ENCODE measurements around the gene SRGAP2C.
"Not testable (repeated sequence)": the region's sequence is repeated elsewhere in the genome, so short reads cannot be mapped to it uniquely, and the experiment has no call there.

Gene SRGAP2C

DNA sequence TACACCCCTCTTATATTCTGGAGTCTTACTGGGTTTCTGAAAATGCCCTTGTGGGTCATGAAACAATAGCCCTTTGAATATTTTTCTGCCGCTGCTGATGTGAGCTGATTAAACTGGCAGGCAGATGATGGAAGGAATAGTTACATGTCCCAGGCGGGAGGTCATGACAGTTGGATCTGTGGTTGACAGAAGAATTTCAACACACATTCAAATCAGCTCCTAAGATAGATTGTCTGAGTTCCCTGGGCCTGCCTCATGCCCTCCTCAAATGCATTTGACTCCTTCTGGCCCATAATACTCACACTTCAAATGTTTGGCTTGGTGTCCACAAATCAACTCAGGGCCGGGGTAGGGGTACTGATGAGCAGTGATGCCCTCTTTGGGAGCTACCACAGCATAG lies 161.9 kb downstream of the SRGAP2C start:
- FAIRE-seq: not testable (repeated sequence)

DNA sequence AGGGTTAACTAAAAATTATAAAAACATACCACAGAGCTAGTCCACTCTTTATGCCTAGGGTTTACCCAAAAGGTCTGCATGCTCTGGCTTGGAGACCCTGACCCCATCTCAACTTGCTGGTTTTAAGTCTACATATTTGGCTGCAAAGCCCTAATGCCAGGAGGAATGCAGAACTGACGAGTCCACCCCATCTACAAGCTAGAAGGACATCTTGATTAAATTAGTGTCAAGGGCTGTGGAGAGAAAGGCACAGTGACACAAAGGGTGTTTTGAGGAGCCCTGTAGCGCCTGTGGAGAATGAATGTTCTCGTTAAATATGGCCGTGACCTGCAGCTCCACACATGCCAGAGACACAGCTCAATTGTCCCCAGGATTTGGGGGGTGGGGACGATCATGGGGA lies 162.7 kb downstream of the SRGAP2C start:
- not testable (repeated sequence) for FAIRE-seq

DNA sequence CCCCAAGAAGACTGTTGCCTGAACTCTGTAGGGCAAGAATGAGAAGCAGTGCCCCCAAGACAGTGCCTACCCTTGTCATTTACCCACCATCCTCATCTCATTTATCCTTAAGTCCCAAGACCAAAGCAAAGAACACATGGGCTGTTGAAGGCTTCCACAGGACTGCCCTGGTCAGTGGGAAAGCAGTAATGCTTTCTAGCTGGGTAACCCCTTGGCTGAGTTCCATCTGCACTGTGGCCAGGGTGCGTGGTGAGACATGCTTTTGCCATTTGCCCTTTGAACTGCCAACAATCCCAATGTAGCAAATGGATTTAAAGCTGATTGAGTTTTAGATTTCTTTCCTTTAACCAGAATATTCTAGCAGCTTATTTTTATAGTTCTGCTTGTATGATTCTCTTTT lies 163.3 kb downstream of the SRGAP2C start:
- not testable (repeated sequence) for FAIRE-seq

DNA sequence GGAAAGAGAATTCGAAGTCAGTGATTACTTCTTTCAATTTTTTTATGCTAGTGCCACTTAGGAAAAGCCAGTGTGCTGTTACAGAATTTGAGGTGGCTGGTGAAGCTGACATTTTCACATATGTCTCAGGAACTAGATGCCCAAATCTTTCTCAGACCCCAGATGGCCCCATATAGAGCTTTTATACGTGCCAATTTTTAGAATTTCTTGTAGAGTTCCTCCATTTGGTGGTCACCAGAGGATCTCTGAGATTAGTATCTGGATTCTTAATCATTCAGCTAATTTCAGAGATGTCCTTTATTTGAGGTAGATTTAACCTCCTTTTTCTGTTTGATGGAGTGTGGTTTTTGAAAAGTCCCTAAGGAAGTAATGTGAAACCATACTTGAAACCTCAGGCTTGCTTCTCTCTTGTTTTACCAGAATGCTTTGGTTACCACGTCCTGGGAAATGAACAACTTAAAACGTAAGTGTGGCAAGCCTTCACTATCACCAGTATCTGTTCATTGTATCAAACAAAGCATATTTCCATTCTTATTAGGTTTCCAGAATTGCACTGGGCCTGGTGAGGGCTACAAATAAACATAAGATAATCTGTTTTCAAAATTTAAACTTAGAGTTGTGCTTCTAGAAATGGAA lies 164.7 kb downstream of the SRGAP2C start:
- not testable (repeated sequence) for FAIRE-seq

DNA sequence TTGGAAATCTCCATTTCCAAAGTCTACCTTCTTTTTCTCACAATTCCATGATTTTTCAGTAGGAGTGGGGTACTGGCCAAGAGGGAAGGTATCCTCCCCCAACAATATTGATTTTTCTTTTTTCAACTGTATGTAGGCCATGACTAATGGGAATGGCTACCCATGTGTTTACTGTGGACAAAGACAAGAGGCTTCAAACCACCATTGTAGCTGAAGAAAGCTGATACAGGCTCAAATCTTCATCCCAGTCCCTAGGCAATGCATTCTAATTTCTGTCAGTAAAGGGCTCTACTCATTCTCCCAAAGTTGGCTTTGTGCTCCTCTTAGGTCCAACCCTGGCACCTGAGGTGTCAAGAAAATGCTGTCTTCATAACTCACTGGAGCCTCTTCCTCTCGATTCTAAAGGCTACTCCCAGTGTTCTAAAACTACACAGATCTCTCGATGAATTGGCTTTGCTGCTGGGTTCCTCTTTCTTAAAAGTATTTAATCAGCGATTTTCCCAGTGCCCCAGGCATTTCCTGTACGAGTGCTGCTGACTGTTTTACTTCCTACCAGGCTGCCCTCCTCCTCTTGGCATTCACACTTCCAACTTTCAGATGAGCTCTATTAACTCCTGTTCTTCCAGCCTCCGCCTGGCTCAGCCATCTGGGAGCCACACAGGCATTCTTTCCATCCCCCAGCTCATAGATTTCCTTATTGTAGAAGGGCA lies 171.1 kb downstream of the SRGAP2C start:
- FAIRE-seq: not testable (repeated sequence)

DNA sequence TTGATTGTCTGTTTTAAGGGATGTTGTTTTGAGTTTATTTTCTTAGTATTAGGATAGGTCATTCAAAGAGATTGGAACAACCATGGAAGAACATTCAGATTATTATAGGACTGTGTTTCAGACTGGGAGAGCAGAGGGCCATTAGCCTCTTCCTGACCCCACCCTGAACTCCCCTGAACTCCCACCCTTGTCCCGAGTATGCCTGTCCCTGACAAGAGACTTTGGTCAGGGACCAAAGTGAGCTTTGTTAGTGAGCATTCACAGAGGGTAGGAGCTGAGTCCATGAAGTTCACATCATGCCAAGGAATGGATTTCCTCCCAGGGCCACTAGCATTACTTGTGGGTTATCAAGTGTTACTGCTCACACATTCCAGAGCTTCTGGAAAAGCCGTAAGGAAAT lies 172.0 kb downstream of the SRGAP2C start:
- not testable (repeated sequence) for FAIRE-seq

DNA sequence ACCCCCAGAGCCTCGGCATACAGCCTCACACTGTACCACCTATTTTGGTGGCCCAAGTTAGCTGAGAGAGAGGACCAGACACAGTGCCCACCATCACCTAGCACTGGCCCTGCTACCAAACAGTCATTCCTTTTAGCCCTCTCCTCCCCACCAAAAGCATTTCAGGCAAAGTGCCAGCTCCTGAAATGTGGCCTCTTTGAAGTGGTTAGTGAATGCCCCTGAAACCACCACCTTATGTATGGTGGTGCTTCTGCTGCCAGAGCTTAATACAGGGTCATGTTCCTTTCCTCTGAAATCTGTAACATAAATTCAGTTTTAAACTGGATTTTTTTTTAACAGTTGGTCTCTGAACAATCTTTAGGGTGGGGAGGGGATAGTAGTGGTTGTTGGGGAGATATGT lies 175.8 kb downstream of the SRGAP2C start:
- FAIRE-seq: not testable (repeated sequence)

DNA sequence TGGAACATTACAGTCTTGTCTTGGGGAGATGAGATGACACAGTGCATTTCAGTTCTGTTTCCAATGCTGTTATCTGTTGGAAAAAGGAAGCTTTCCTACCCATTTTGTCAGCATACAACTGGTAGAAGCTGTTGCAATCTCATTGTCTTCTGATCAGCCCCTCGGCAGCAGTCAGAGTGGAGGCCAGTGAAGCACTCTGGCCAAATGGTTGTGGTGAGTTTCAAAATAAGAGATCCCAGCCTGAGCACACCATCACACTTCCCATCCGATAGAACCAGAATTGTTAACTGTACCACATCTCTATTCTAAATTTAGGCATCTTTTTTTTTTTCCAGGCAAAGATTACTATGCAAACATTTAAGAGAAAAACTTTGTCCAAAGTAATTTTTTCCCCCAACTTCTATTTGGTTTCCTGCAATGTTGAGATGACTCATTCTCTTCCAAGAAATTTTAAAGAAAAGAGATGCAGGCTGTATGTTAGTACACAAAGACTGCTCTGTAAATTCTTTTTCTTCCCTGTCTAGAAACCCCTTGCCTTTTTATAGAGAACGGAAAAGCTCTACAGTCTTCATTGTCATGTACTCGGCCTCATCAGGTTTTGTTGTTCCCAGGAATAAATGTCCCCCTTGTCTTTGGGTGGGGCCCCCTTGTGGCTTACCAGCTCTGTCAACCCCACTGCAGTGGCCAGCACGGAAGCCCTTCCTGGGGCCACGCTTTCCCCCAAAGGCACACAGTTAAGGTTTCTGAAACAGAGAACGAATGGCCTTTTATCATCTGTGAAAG lies 176.9 kb downstream of the SRGAP2C start:
- FAIRE-seq: not testable (repeated sequence)

DNA sequence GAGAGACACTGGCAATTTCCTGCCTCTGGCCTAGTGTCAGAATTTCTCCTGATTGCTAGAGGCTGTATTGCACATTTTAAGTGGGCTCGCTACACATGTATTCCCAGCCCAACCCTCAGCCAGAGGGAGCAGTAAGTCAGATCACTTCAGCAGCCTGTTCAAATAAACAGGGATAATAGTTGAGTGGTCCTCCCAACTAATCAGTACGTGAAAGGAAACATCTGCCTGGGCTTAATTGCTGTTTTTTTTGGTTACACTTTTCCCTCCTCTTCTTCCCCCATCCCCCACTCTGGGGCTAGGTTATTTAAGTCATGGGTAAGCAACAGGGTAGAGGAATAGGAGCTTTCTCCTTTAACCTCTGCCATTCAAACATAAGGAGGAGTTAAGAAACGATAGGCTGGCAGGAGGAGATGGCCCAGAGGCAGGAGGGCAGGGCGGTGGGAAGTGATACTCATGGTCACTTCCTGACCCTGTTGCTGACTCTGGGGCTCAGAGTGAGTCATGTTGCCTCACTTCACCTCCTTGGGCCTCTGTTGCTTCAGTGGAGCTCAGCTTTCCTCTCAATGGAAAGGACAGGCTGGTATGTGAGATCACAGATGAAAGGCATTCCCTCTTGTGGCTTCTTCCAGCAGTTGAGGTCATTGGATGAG lies 177.6 kb downstream of the SRGAP2C start:
- FAIRE-seq: not testable (repeated sequence)

DNA sequence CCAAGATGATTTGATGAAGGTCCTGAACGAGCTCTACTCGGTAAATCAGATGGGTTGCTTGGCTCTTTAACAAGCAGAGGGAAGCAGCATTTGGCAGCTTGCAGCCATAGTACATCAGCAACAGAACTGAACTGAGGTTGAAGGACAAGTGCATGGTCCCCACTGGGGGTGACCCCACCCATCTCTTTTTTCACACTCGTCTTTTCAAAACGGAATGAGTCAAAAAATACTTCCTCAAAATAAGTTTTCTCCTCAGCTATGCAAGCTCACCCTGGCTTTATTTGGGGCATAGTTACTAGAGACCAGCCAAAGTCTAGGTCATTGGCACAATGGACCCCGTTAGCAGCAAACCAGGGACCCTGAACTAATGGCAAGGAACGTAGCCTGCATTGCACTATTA lies 180.5 kb downstream of the SRGAP2C start:
- FAIRE-seq: not testable (repeated sequence)

DNA sequence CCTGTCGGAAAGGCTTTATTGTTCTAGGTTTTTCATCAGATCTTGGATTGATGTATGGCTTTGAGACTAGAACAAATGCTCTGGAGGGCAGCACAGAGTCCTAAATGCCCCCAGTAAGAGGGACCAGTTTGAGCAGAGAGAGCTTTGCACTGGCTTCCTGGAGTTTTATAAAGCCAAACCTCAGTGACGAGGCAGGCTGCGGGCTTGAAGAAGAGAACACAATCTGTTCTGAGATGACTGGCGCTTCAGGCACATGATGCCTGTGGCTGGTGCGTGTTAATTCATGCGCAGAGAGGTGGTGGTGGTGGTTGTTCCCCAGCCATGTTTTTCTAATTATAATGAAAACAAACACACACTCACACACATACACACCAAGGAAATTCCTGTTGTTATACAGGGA lies 180.9 kb downstream of the SRGAP2C start:
- not testable (repeated sequence) for FAIRE-seq

DNA sequence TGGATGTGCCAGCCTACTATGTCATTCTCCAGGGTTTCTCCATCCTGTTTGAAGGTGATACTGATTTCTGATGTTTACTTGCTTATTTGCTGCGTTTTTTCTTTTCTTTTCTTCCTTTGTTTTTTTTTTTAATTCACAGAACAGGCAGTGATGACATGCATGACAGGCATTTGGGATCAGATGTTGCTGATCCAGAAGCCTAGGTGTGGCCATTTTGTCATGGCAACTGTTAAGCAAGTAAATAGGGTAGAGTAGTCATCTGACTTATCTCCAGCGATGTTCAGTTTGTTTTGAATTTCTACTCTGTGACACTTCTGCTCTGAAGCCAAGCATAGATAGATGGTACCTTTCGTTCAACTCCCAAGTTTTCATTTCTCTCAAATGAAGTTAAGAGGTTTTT lies 181.4 kb downstream of the SRGAP2C start:
- not testable (repeated sequence) for FAIRE-seq

DNA sequence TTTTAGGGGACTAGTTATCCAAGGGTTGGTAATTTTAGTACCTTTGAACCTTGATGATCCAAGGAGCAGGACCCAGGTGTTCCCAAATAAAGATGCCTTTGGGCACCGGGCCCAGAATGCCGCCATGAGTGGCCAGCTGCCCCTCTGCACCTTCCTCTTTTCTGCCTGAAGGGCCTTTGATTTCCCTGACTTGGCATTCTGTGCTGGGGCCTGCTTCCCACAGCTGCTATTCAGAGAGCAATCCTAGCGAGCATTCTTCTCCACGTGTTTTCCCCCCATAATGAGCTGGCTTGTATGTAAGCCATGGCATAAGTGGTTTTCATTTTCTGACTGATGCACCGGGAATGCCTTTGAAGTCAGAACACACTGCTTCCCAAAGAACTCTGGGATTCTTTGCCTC lies 184.1 kb downstream of the SRGAP2C start:
- FAIRE-seq: not testable (repeated sequence)

DNA sequence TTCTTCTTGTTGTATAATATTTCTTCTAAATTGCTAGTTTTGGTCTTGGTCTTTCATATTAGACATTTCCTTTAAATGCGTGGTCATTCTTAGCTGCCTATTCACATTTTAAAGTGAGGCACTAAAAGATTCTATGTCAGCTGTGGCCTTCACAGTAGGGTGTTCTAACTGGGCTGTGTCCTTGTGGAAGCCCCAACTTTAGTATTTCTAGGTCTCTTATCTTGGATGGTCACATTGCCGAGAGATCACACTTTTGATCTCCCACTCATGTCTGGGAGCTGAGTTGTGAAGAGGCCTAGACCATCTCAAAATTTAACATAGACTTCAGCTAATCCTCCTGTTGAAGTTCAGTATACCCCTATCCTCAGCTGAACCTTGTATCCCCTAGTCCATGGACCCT lies 185.2 kb downstream of the SRGAP2C start:
- FAIRE-seq: not testable (repeated sequence)

DNA sequence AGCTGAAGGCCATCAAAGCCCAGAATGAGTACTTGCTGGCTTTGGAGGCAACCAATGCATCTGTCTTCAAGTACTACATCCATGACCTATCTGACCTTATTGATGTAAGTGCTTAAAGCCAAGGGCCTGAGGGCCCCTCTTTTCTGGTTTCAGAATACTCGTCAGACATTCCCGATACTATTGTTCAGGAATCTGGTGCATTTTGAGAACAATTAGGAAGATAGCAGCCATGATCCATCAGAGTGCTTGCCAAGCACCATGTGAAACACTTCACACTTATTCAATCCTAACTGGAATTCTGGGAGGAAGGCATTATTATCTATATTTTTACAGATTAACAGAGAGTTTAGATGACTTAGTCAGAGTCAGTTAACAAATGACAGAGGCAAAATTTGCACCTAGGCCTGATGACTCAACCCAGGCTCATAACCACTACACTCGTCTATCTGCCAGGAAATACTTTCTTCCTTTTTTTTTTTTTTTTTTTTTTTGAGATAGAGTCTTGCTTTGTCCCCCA lies 190.1 kb downstream of the SRGAP2C start:
- not testable (repeated sequence) for FAIRE-seq

DNA sequence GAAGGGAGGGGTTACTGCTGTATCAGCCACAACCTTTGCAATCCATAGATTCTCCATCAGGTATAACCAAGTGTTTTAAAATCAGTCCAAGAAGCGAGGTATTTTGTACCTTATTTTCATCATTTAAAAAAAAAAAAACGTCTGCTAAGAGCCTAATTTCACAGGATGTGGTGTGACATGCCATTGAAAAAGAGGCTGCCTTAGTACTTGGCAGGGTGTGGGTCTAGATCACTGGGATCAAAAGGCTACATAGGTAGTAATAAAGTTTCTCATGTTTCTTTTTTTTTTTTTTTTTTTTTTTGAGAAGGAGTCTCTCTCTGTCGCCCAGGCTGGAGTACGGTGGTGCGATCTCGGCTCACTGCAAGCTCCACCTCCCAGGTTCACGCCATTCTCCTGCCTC lies 192.2 kb downstream of the SRGAP2C start:
- FAIRE-seq: not testable (repeated sequence)

DNA sequence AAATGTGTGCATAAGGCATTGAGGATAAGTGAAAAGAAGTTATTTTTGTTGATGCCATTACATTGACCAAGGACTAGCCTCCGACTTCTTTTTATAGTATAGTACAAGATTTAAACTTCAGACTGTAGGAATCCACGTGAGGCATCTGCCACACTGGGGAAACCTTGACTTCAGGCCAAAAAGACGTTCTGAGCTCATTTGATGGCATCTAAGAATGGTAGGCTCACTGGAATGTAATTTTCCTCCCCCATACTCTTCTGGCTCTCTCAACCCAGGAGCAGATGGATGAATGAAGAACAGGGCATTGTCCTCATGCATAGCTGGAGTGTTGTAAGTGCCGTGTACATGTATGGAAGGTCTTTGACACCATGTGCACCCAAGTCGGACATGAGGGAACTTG lies 194.0 kb downstream of the SRGAP2C start:
- FAIRE-seq: not testable (repeated sequence)

DNA sequence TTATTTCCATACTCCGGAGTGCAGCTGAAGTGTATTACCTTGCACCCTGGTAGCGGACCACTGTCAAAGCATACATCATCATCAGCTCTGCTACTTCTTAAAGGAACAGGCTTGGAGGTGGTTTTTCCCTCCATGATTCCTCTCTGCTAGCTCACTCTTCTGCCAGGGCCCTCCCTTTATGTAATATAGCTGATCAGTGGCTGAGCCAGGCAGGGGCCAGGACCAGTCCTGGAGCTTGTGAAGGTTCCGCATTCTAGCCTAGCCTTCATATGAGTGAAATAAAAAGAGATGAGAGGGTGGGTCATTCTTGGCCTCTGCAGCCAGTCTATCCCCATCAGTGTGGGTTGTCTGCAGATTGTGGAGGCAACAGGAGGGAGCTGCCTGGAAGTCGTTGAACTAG lies 200.0 kb downstream of the SRGAP2C start:
- FAIRE-seq: not testable (repeated sequence)

DNA sequence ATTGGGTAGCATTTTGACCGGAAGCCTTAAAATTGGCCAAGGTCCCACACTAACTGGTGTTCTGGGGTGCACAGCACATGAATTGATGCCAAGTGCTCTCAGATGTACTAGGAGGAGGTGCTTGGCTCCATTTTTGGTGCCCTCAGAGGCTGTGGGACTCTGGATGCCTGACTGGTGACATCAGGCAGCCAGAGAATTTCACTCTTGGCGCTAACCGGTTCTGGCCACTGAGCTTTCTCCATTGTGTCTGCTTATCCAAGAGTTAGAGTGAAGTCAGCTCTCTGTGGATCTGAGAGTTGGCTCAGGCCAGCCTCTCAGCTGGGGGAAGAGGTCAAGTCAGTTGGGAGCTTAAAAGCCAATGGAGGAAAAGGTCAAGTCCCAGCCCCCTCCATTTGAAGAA lies 200.4 kb downstream of the SRGAP2C start:
- not testable (repeated sequence) for FAIRE-seq

DNA sequence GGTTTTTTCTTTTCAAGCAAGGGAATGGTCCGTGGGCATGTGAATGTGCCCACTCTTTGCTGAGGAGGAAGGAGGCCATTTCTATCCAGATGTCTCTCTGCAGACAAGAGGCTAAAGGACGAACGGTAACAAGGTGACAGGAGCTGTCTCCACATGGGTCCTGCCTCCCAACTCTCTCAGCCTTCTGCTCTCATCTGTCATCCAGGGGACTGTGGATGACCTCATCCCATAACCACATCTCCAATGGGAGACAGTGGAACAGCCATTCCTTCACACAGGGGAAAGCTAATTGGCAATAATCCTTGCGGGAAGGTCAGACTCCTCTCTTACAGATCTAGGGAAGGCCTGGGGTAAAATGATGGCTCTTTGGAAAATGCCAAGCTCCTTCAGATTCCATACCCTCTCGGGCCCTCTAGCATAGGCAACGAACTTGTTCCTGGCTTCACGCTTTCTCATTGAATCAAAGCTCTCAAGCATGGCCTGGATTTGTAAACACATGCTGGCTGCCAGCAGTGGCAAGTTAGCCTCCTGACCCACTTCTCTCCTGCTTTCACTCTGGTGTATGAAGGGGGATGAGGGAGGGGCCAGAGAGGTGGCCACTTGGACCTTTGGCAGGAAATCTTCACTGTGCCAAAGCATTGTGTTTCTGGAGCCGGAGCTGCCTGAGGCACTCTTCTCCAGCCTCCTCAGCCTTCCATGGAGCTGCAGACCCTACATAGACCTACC lies 201.0 kb downstream of the SRGAP2C start:
- FAIRE-seq: not testable (repeated sequence)

DNA sequence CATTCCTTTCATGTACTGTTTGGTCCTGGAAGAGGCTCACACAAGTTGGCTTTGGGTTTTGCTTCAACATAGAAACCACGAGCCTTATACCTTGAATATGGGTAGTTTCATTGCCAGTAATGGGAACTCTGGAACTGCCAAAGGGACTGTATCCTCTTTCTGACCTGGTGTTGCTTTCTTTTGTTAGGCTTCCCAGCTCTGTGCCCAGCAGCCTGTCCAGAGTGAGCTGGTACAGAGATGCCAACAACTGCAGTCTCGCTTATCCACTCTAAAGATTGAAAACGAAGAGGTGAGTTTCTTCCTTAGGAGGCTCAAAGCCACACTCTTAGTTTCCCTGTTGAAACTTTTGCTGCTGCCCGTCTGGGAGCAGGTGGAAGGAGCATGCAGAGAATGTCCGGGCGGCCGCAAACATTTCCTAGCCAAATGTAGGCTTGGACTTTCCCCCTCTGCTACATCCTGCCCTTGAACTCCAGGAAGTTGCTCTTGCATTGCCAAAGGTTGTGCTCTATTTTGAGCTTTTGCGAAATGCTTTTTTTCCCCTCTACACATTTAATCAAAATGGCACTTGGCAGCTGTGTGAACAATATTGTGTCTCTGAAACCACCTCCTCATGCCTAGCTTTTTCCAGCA lies 201.7 kb downstream of the SRGAP2C start:
- FAIRE-seq: not testable (repeated sequence)
